Subcutaneous adipose tissue (tissue), 4 donors: ENCODE data around the gene ARGFX. TPM values are rescaled to one million over a fixed set of nuclear protein-coding genes. Genes with fewer than 3 reads are reported as not detected.

Experiments
- CTCF ChIP-seq: fragments of 450-650 bp; IDR thresholded peaks from one replicate; pipeline ENCODE4 v1.5.1; 2016; ENCODE audit warnings: low read depth, mild to moderate bottlenecking, control low read depth, antibody characterized with exemption, moderate library complexity
- total RNA-seq, 4 donors: library from RNA; depleted of rRNA; stranded (reverse); fragments of >200 nt; gene quantifications; one replicate each; pipeline ENCODE4 v1.1.0, GENCODE V29; 2016

The ARGFX gene
- total RNA-seq, 4 donors from 2014 or later, result not detected

GRCh38 chr3:121604759-121605158 lies 37.0 kb downstream of the ARGFX start:
- no peak for TF ChIP-seq CTCF

GRCh38 chr3:121606106-121606505 lies 38.4 kb downstream of the ARGFX start:
- no peak for TF ChIP-seq CTCF

Other genes starting within 250 kb of the ARGFX start
- 1 to 10 TPM in 1 of 4 donors, under 1 TPM in 3; 0.19 to 1.3 (median 0.58) TPM for gene POLQ, start 22.0 kb upstream of the ARGFX start, total RNA-seq
- under 1 TPM in 2 of 4 donors, not detected in 2; 0.16 to 0.19 TPM for gene FBXO40, start 25.4 kb downstream of the ARGFX start, total RNA-seq
- gene HCLS1, start 93.0 kb downstream of the ARGFX start, total RNA-seq, result 100 to 1,000 TPM in 2 of 4 donors, 10 to 100 TPM in 2; 84.6 to 211 (median 129) TPM
- gene GOLGB1, start 181.8 kb downstream of the ARGFX start, total RNA-seq, result 10 to 100 TPM; 69.2 to 91.7 (median 86.4) TPM